Amygdala (tissue), 56 donors: ENCODE results near the gene TNFRSF12A.

Experiments used
- DNase-seq, 56 donors: peaks; one replicate each; lab custom pipeline; 2025; lab: John Stamatoyannopoulos, UW

TNFRSF12A gene, protein sequence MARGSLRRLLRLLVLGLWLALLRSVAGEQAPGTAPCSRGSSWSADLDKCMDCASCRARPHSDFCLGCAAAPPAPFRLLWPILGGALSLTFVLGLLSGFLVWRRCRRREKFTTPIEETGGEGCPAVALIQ

GRCh38 chr16:3020247-3020603 lies at the start of gene TNFRSF12A:
TSS of gene TNFRSF12A (plus strand) at chr16:3020368. CDS start at chr16:3020398, 30 bp downstream.
- peak in 26 of 56 donors; percentile 11 to 65 (median 29) for DNase-seq

- DNase-seq = no peak
Observed at GRCh38 chr16:2970563-2970962, 49.6 kb upstream of the TNFRSF12A start.

GRCh38 chr16:2971134-2971984 lies 48.8 kb upstream of the TNFRSF12A start:
- no peak for DNase-seq

GRCh38 chr16:2971985-2972784 lies 48.0 kb upstream of the TNFRSF12A start:
- DNase-seq = peak in 3 of 56 donors; percentile 21 to 31 (median 27)

GRCh38 chr16:2973093-2973492 lies 47.1 kb upstream of the TNFRSF12A start:
- DNase-seq = peak in 35 of 56 donors; percentile 4 to 72 (median 39)

DNA sequence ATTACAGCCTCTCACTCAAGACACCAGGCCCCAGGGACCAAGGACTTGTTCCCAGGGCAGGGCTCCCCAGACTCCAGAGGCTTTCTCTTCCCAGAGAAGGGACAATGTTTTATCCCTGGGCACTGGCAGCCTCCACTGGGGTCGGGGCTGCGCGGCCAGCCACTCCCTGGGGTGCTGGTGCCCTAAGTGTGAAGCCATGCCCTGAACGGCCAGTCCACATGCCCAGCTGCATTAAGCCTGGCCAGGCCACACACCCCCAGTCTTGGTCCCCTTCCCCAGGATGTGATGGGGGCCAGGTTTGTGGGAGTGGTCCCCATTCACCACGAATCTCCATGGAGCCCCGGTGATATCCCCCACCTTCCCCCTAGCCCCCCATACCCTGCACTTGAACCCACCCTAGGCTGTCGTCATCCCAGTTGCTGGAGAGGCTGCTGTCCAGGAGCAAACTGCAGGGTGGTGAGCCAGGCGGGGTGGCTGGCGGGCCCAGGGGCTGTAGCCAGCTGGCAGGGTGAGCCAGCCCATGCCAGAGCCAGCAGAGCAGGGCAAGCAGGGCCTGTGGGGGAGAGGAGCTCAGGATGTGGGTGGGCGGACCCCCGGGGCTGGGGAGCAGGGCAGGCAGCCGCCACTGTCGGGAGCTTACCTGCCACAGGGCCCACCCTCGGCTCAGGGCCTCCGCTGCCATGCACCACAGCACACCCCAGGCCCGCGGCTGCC lies 46.4 kb upstream of the TNFRSF12A start:
- peak in 19 of 56 donors; percentile 13 to 73 (median 37) for DNase-seq

DNA sequence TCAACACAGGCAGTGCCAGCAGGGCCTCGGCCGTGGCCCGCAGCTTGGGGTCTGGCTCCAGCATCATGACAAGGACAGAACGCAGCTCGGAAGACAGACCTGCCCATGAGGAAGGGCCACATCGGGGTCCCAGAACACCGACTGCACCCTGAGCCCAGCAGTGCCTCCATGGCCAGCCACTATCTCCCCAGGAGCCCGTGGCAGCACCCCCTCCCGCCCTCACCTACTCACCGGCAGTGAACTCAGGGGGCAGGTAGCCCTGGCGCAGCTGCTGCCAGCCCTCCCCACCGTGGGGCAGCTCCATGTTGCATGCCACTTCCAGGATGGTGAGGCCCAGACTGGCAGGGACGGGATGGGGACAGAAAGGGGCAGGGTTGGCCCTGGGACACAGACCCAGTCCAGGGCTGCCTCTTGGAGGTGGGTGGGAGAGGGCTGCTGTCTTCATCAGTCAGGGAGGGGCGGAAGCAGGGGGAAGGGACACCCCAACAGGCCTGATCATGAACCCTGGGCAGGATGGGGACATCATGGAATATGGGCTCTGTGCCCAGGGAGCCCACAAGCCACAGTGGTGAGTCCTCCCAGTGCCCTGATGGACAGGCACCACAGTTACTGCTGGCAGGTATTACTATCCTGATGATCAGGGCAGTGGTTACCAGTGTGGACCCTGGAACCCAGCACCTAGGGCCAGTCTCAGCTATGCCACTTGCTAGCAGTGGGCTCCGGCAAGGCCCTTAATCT lies 45.7 kb upstream of the TNFRSF12A start:
- DNase-seq = no peak

DNA sequence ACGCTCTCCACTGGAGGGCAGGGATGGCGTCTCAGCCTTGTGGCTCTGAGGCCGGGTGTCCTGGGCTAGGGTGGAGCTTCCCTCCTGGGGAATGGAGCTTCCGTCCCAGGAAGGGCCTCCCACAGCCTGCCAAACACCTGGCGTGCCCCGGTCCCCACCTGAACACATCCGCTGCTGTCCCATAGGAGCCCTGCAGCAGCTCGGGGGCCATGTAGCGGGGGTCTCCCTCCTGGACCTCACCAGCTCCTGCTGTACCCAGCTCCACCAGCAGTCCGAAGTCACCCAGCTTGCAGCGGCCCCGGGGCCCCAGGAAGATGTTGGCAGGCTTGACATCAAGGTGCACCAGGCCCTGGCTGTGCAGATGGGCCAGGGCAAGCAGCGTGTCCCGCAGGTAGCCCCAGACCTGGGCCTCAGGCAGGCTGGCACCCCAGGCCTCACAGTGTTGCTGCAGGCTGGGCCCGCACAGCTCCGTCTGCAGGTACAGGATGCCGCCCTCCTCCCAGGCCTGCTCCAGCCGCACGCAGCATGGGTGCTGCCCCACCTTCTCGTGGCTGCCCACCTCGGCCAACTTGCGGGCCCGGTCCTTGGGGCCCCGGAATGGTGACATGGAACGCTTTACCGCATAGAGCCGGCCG lies 44.9 kb upstream of the TNFRSF12A start:
- no peak for DNase-seq

GRCh38 chr16:2976201-2976600 lies 44.0 kb upstream of the TNFRSF12A start:
- DNase-seq = peak in 6 of 56 donors; percentile 7 to 48 (median 22)

DNA sequence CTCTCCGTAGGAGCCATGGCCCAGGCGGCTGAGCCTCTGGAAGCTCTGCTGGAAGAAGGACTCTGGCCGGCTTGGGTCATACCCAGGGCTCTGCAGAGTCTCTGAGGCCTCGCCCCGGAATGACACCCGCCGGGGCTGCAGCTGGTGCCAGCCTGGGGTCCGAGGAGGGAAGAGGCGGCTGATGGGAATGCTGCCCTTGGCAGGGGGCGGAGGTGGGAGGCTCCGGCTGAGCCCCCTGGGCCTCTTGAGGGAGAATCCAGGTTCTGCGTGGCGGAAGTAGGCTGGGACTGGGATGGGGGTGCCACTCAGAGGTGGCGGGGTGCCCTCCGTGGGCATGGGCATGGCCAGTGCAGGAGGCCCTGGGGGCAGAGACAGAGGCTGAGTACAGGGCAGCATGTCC lies 43.5 kb upstream of the TNFRSF12A start:
- no peak for DNase-seq

DNA sequence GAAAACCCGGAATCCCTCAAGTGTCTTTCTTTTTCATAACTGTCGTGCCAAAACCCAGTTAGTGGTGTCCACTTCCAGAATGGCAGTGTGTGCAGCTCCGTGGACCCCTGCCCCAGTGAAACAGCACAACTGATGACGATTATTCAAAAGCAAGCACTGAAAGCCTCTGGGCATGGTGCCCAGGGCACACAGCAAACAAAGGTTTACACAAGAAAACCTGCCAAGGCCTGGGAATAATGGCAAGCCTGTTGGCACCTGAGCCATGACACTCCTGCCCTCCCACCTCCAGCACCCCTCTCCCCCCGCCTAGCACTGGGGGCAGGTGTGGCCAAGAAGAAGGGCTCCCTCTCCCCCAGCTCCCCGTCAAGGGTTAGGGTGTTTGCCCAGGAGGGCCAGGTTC lies 42.7 kb upstream of the TNFRSF12A start:
- peak in 20 of 56 donors; percentile 9 to 68 (median 39) for DNase-seq

DNA sequence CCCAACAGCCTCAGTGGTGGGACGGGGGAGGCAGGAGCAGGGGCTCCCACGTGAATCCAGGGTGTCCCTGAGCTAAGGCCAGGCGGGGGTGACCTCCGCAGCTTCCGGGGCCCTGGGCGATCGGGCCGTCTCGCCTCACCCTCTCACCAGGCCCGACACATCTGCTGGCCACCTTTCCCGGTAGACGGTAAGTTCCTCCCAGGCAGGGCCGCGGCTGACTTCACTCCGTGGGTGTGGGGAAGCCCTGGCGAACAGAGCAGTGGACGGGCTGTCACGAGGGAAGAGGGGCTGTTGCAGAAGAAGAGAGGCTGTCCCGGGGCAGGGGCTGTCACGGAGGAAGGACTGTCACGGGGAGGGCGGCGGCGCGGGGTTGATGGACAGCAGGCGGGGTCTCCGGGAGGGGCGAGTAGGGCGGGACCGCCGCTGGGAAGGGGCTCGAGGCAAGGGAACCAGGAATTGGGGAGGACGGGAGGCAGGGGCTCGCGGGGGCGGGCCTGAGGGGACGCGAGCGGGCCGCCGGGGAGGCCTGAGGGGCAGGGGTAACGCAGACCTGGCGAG lies 40.4 kb upstream of the TNFRSF12A start:
- no peak for DNase-seq

DNA sequence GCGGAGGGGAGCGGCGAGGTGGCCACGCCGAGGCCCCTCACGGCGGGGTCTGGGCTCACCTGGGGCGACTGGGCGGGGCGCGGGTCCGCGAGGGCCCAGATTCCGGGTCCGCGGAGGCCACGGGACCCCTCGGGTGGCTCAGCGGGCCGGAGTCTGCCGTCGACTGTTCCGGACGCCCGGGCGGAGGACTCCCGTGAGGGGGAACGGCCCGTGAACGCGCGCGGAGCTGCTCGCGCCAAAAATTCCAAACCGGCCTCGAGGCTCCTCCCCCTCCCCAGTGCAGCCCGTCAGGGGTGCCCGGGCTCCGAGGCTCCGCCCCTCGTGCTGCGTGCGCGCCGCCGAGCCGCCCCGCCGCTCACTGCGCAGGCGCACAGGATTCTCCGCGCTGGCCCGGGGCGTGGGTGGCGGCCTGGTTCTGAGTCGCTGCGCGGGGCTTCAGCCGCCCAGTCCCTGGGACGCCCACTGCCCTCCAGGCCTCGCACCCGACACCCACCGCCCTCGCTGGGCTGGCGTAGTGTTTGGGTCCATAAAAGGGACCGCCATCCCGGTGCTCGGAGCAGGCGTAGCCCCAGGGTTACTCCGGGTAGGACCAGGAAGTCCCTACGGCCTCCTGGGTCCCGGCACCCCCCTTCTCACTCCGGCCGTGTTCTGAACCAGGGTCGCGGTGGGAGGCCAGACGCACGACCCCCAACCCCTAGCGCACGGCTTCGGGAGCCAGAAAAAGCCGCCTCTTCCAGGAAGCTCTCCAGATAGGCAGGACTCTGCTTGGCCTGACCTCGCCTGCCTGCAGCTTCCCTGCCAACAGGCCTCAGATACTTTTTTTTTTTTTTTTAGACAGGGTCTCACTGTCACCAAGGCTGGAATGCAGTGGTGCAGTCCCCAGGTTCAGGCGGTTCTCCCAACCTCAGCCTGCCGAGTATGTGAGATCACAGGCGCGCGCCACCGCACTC lies 39.7 kb upstream of the TNFRSF12A start, which contains the start of gene PKMYT1:
Gene PKMYT1 (minus strand): TSS at position 220 of the 950 bp plus-strand sequence. CDS start 789 bp downstream, outside the sequence.
- peak; percentile 27 to 92 (median 78) for DNase-seq

GRCh38 chr16:2981177-2981898 lies 38.8 kb upstream of the TNFRSF12A start:
- DNase-seq = no peak

DNA sequence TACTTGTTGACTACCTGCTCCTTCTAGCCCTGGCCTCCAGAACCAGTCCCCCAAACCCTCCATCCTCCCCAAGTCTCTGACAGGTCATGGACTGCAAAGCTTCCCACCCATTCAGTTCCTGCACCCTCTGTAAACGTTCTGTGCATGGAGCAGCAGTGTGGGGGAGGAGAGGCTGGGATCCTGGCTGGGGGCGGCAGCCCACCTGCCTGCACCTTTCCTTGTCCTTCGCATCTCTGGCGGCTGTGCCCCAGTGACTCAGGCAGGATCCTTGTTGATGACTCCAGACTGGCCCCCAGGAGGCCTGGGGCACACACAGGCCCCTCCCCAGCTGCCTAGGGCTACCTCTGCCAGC lies 38.3 kb upstream of the TNFRSF12A start:
- DNase-seq = no peak

DNA sequence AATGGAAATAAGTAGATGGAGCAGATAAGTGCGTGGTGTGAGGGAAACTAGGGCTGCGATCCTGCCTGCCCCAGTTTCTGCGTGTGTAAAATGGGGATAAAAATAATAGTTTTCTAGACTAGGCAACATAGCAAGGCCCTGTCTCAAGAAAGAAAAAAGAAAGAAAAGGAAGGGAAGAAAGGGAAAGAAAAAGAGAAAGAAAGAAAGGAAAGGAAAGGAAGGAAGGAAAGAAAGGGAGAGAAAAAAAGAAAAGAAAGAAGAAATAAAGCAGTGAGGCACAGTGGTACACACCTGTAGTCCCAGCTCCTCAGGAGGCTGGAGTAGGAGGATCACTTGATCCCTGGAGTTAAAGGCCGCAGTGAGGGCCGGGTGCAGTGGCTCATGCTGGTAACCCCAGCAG lies 37.8 kb upstream of the TNFRSF12A start:
- no peak for DNase-seq

GRCh38 chr16:2983706-2984136 lies 36.4 kb upstream of the TNFRSF12A start:
- DNase-seq = peak in 50 of 56 donors; percentile 18 to 85 (median 56)
